Natural killer cell treated with Interleukin-12 subunit alpha and Interleukin-12 subunit beta and Interleukin-15 and Interleukin-18, amount 100 ng/mL, for 72 hours (primary cell): Measurements from ENCODE around the gene ZNF423. TPM values are rescaled to one million over a fixed set of nuclear protein-coding genes. Genes with fewer than 3 reads are reported as not detected.

Experiments
- ATAC-seq, 2 donors: fragments of 150-1000 bp; cut with Tn5 transposase in 1 of 2; sonication (Bioruptor Pico), chemical (Tn5 transposase) in 1 of 2; 2 replicates each; pipeline ENCODE4 v1.10.0; 2021
- DNase-seq: peaks from one replicate; pipeline ENCODE4 v3.0.0; 2022; ENCODE audit warnings: low spot score
- H3K27ac Mint-ChIP-seq, 2 donors: 1 replicate in 1 of 2; 2 replicates in 1 of 2; pipeline ENCODE4 v1.8.0; 2022; ENCODE audit warnings: mixed read lengths in 2 of 2, mild to moderate bottlenecking in 1 of 2, moderate library complexity in 1 of 2
- H3K27me3 Mint-ChIP-seq, 2 donors: 1 replicate in 1 of 2; 2 replicates in 1 of 2; pipeline ENCODE4 v1.8.0; 2022; ENCODE audit warnings: mixed read lengths in 2 of 2
- H3K36me3 Mint-ChIP-seq: one replicate; pipeline ENCODE4 v1.8.0; 2022; ENCODE audit warnings: mixed read lengths
- H3K4me1 Mint-ChIP-seq, 2 donors: 1 replicate in 1 of 2; 2 replicates in 1 of 2; pipeline ENCODE4 v1.8.0; 2022; ENCODE audit warnings: low read depth in 2 of 2, mixed read lengths in 2 of 2, mild to moderate bottlenecking in 1 of 2
- H3K4me3 Mint-ChIP-seq: one replicate; pipeline ENCODE4 v1.8.0; 2022; ENCODE audit warnings: mixed read lengths
- H3K9me3 Mint-ChIP-seq: 2 replicates; pipeline ENCODE4 v1.8.0; 2022; ENCODE audit warnings: mixed read lengths
- total RNA-seq, 2 donors: library from RNA; stranded (reverse); gene quantifications; one replicate each; pipeline ENCODE4 v1.2.3, GENCODE V29; 2022

The ZNF423 gene
- total RNA-seq, 2 donors from 2014 or later: not detected

GRCh38 chr16:49556606-49557446 is 299.1 kb downstream of the ZNF423 start:
- no peak overlapping the region for H3K27ac Mint-ChIP-seq
- no peak for ATAC-seq
- no peak for DNase-seq
- no peaks in the 10 kb centered on the region for H3K36me3 Mint-ChIP-seq
- peaks cover 0 to 8% of the 10 kb centered on the region in 2 donors for H3K27me3 Mint-ChIP-seq
- no peak overlapping the region for H3K4me3 Mint-ChIP-seq
- no peaks in the 10 kb centered on the region for H3K4me1 Mint-ChIP-seq
- H3K9me3 Mint-ChIP-seq: no peaks in the 10 kb centered on the region

GRCh38 chr16:49556249-49556605 is 299.7 kb downstream of the ZNF423 start:
- Mint-ChIP-seq H3K4me1 (no peaks in the 10 kb centered on the region), H3K9me3 (no peaks in the 10 kb centered on the region), H3K27me3 (peaks cover 0 to 8% of the 10 kb centered on the region in 2 donors), H3K27ac (no peak overlapping the region), H3K36me3 (no peaks in the 10 kb centered on the region), H3K4me3 (no peak overlapping the region)
- ATAC-seq (no peak), DNase-seq (no peak)

- DNase-seq (no peak), ATAC-seq (no peak)
- Mint-ChIP-seq H3K4me3 (no peak overlapping the region), H3K27ac (no peak overlapping the region), H3K4me1 (no peaks in the 10 kb centered on the region), H3K36me3 (no peaks in the 10 kb centered on the region), H3K9me3 (no peaks in the 10 kb centered on the region), H3K27me3 (peaks cover 0 to 14% of the 10 kb centered on the region in 2 donors)
Measured at GRCh38 chr16:49554681-49555080, 301.2 kb downstream of the ZNF423 start.

- no peak overlapping the region for H3K4me3 Mint-ChIP-seq
- no peak for DNase-seq
- H3K4me1 Mint-ChIP-seq: no peaks in the 10 kb centered on the region
- H3K27ac Mint-ChIP-seq: no peak overlapping the region
- H3K9me3 Mint-ChIP-seq: no peaks in the 10 kb centered on the region
- no peaks in the 10 kb centered on the region for H3K36me3 Mint-ChIP-seq
- no peak for ATAC-seq
- H3K27me3 Mint-ChIP-seq: peaks cover 0 to 22% of the 10 kb centered on the region in 2 donors
Measured at GRCh38 chr16:49552313-49552928, 303.5 kb downstream of the ZNF423 start.

GRCh38 chr16:49550666-49551065 is 305.2 kb downstream of the ZNF423 start:
- ATAC-seq: no peak
- Mint-ChIP-seq H3K36me3 (no peaks in the 10 kb centered on the region), H3K27ac (no peak overlapping the region), H3K4me1 (no peaks in the 10 kb centered on the region), H3K27me3 (peaks cover 2 to 22% of the 10 kb centered on the region in 2 donors), H3K9me3 (no peaks in the 10 kb centered on the region), H3K4me3 (no peak overlapping the region)
- DNase-seq: no peak

- no peak overlapping the region for H3K4me3 Mint-ChIP-seq
- peaks cover 2 to 22% of the 10 kb centered on the region in 2 donors for H3K27me3 Mint-ChIP-seq
- H3K4me1 Mint-ChIP-seq: no peaks in the 10 kb centered on the region
- DNase-seq: no peak
- no peaks in the 10 kb centered on the region for H3K9me3 Mint-ChIP-seq
- H3K27ac Mint-ChIP-seq: no peak overlapping the region
- no peaks in the 10 kb centered on the region for H3K36me3 Mint-ChIP-seq
- ATAC-seq: no peak
Measured at GRCh38 chr16:49550140-49550539, 305.8 kb downstream of the ZNF423 start.

- no peak for DNase-seq
- H3K27ac Mint-ChIP-seq: no peak overlapping the region
Measured at GRCh38 chr16:49548325-49548970, 307.5 kb downstream of the ZNF423 start.

GRCh38 chr16:49547448-49547847 is 308.5 kb downstream of the ZNF423 start:
- ATAC-seq: no peak
- Mint-ChIP-seq H3K4me1 (no peaks in the 10 kb centered on the region), H3K27ac (no peak overlapping the region), H3K27me3 (peaks cover 2 to 13% of the 10 kb centered on the region in 2 donors), H3K4me3 (no peak overlapping the region), H3K9me3 (no peaks in the 10 kb centered on the region), H3K36me3 (no peaks in the 10 kb centered on the region)
- DNase-seq: no peak

More at GRCh38 chr16:49548325-49548970, 307.5 kb downstream of the ZNF423 start:
- no peak for ATAC-seq
- Mint-ChIP-seq H3K4me1 (no peaks in the 10 kb centered on the region), H3K4me3 (no peak overlapping the region), H3K27me3 (peaks cover 2 to 13% of the 10 kb centered on the region in 2 donors), H3K9me3 (no peaks in the 10 kb centered on the region), H3K36me3 (no peaks in the 10 kb centered on the region)

- no peaks in the 10 kb centered on the region for H3K36me3 Mint-ChIP-seq
- peaks cover 2 to 13% of the 10 kb centered on the region in 2 donors for H3K27me3 Mint-ChIP-seq
- DNase-seq (no peak), ATAC-seq (no peak)
- no peaks in the 10 kb centered on the region for H3K9me3 Mint-ChIP-seq
- H3K4me1 Mint-ChIP-seq: no peaks in the 10 kb centered on the region
- H3K4me3 Mint-ChIP-seq: no peak overlapping the region
- no peak overlapping the region for H3K27ac Mint-ChIP-seq
Measured at GRCh38 chr16:49546735-49547134, 309.2 kb downstream of the ZNF423 start.

GRCh38 chr16:49545741-49546448 is 310.0 kb downstream of the ZNF423 start:
- Mint-ChIP-seq H3K9me3 (no peaks in the 10 kb centered on the region), H3K4me3 (no peak overlapping the region), H3K27ac (no peak overlapping the region), H3K36me3 (no peaks in the 10 kb centered on the region), H3K4me1 (no peaks in the 10 kb centered on the region), H3K27me3 (peaks cover 2 to 13% of the 10 kb centered on the region in 2 donors)
- ATAC-seq (no peak), DNase-seq (no peak)

- H3K36me3 Mint-ChIP-seq: no peaks in the 10 kb centered on the region
- peaks cover 2 to 13% of the 10 kb centered on the region in 2 donors for H3K27me3 Mint-ChIP-seq
- H3K4me3 Mint-ChIP-seq: no peak overlapping the region
- no peaks in the 10 kb centered on the region for H3K4me1 Mint-ChIP-seq
- DNase-seq (no peak), ATAC-seq (peak in 1 of 2 donors; percentile 28)
- H3K9me3 Mint-ChIP-seq: no peaks in the 10 kb centered on the region
- no peak overlapping the region for H3K27ac Mint-ChIP-seq
Measured at GRCh38 chr16:49545243-49545642, 310.7 kb downstream of the ZNF423 start.

GRCh38 chr16:49544828-49545227 is 311.1 kb downstream of the ZNF423 start:
- Mint-ChIP-seq H3K36me3 (no peaks in the 10 kb centered on the region), H3K4me3 (no peak overlapping the region), H3K9me3 (no peaks in the 10 kb centered on the region), H3K27ac (no peak overlapping the region), H3K27me3 (peaks cover 2 to 9% of the 10 kb centered on the region in 2 donors), H3K4me1 (no peaks in the 10 kb centered on the region)
- no peak for DNase-seq
- no peak for ATAC-seq

- no peak overlapping the region for H3K27ac Mint-ChIP-seq
Measured at GRCh38 chr16:49543631-49543946, 312.3 kb downstream of the ZNF423 start.

More at GRCh38 chr16:49543631-49543946, 312.3 kb downstream of the ZNF423 start:
- H3K9me3 Mint-ChIP-seq: no peaks in the 10 kb centered on the region
- no peaks in the 10 kb centered on the region for H3K36me3 Mint-ChIP-seq
- peaks cover 2 to 3% of the 10 kb centered on the region in 2 donors for H3K27me3 Mint-ChIP-seq
- DNase-seq: no peak
- no peak for ATAC-seq
- H3K4me3 Mint-ChIP-seq: no peak overlapping the region
- no peaks in the 10 kb centered on the region for H3K4me1 Mint-ChIP-seq
